Neural cell (in vitro differentiated cells): ENCODE data around the gene CHORDC1. TPM values are rescaled to one million over a fixed set of nuclear protein-coding genes. Genes with fewer than 3 reads are reported as not detected.

Experiments
- H2AFZ ChIP-seq: fragments of 200-600, 300-800 bp; sonication (generic), shearing (Covaris generic); 2 replicates; pipeline ENCODE4 v1.6.0; 2014; ENCODE audit warnings: low read depth, mild to moderate bottlenecking, antibody characterized with exemption, low read length, moderate library complexity
- H3F3A ChIP-seq: fragments of 200-600 bp; shearing (Covaris generic); 2 replicates; pipeline ENCODE4 v1.6.1; 2016; ENCODE audit warnings: mild to moderate bottlenecking, moderate library complexity, mixed read lengths, antibody characterized with exemption, low read length; ENCODE audit not compliant: insufficient read depth, poor library complexity, severe bottlenecking
- H3K27ac ChIP-seq: fragments of 200-600, 300-800 bp; sonication (generic), shearing (Covaris generic); 2 replicates; pipeline ENCODE4 v1.5.1; 2014; ENCODE audit warnings: mild to moderate bottlenecking, low read length, moderate library complexity
- H3K27me3 ChIP-seq: fragments of 300-800, 200-600 bp; sonication (generic), shearing (Covaris generic); 2 replicates; pipeline ENCODE4 v1.6.0; 2014; ENCODE audit warnings: mild to moderate bottlenecking, low read depth, low read length, moderate library complexity; ENCODE audit not compliant: insufficient read depth
- H3K36me3 ChIP-seq: fragments of 300-800, 200-600 bp; sonication (generic), shearing (Covaris generic); 2 replicates; pipeline ENCODE4 v1.5.1; 2014; ENCODE audit warnings: mild to moderate bottlenecking, antibody characterized with exemption, low read length, moderate library complexity; ENCODE audit not compliant: insufficient read depth
- H3K4me2 ChIP-seq: fragments of 300-800, 200-600 bp; sonication (generic), shearing (Covaris generic); 2 replicates; pipeline ENCODE4 v1.6.0; 2014; ENCODE audit warnings: mild to moderate bottlenecking, low read length
- H3K4me3 ChIP-seq: fragments of 300-800, 200-600 bp; sonication (generic), shearing (Covaris generic); 2 replicates; pipeline ENCODE4 v1.5.1; 2014; ENCODE audit warnings: mild to moderate bottlenecking, low read length, moderate library complexity
- H3K79me2 ChIP-seq: fragments of 200-600 bp; shearing (Covaris generic); replicated peaks from 2 replicates; pipeline ENCODE4 v1.6.0; 2014; ENCODE audit warnings: mild to moderate bottlenecking, low read length, moderate library complexity; ENCODE audit not compliant: insufficient read depth
- H3K9ac ChIP-seq: fragments of 300-800, 200-600 bp; sonication (generic), shearing (Covaris generic); 2 replicates; pipeline ENCODE4 v1.6.1; 2016; ENCODE audit warnings: mild to moderate bottlenecking, low read length, mixed read lengths
- H3K9me2 ChIP-seq: fragments of 200-600 bp; shearing (Covaris generic); 2 replicates; pipeline ENCODE4 v1.6.1; 2016; ENCODE audit warnings: mild to moderate bottlenecking, low read length, mixed read lengths; ENCODE audit not compliant: insufficient read depth
- H3K9me3 ChIP-seq: fragments of 200-600, 300-800 bp; sonication (generic), shearing (Covaris generic); 2 replicates; pipeline ENCODE4 v1.6.1; 2016; ENCODE audit warnings: mild to moderate bottlenecking, mixed run types, low read length, moderate library complexity, mixed read lengths
- H4K20me1 ChIP-seq: fragments of 200-600 bp; shearing (Covaris generic); 2 replicates; pipeline ENCODE4 v1.6.1; 2016; ENCODE audit warnings: mild to moderate bottlenecking, mixed run types; ENCODE audit not compliant: insufficient read depth
- CTCF ChIP-seq: fragments of 450-650 bp; IDR thresholded peaks from 2 replicates; pipeline ENCODE4 v1.5.1; 2014; ENCODE audit warnings: antibody characterized with exemption, mild to moderate bottlenecking, moderate library complexity; ENCODE audit not compliant: poor library complexity, severe bottlenecking
- EP300 ChIP-seq: fragments of 450-650 bp; conservative IDR thresholded peaks from 2 replicates; pipeline ENCODE4 v1.6.1; 2014; ENCODE audit warnings: antibody characterized with exemption, mild to moderate bottlenecking, moderate library complexity; ENCODE audit not compliant: poor library complexity, severe bottlenecking
- EZH2 ChIP-seq: fragments of 200-600, 300-800 bp; shearing (Covaris generic), sonication (generic); IDR thresholded peaks from 2 replicates; pipeline ENCODE4 v1.6.1; 2014; ENCODE audit warnings: antibody characterized with exemption, low read length, borderline replicate concordance, mild to moderate bottlenecking; ENCODE audit not compliant: insufficient read depth, poor library complexity, severe bottlenecking
- MXI1 ChIP-seq: fragments of 450-650 bp; conservative IDR thresholded peaks from 2 replicates; pipeline ENCODE4 v1.6.1; 2014; ENCODE audit warnings: antibody characterized with exemption, mild to moderate bottlenecking; ENCODE audit not compliant: poor library complexity, severe bottlenecking
- POLR2AphosphoS5 ChIP-seq: IDR thresholded peaks from 2 replicates; pipeline ENCODE4 v1.6.1; 2012
- RAD21 ChIP-seq: fragments of 450-650 bp; conservative IDR thresholded peaks from 2 replicates; pipeline ENCODE4 v1.6.1; 2014; ENCODE audit warnings: antibody characterized with exemption, mild to moderate bottlenecking, moderate library complexity
- REST ChIP-seq: IDR thresholded peaks from 2 replicates; pipeline ENCODE4 v1.6.1; 2012; ENCODE audit warnings: borderline replicate concordance
- SMC3 ChIP-seq: fragments of 450-650 bp; conservative IDR thresholded peaks from 2 replicates; pipeline ENCODE4 v1.6.1; 2014; ENCODE audit warnings: antibody characterized with exemption, mild to moderate bottlenecking, moderate library complexity; ENCODE audit not compliant: poor library complexity
- TAF1 ChIP-seq: IDR thresholded peaks from 2 replicates; pipeline ENCODE4 v1.6.1; 2012; ENCODE audit warnings: low read depth
- polyA plus RNA-seq: library from polyadenylated mRNA; depleted of rRNA; stranded (reverse); fragments of >200 nt; gene quantifications from 2 replicates; pipeline ENCODE4 v1.2.3, GENCODE V29; 2014

The CHORDC1 gene
- polyA plus RNA-seq, 1 donor from 2014 or later = 63.9 TPM

- peaks cover 49% of the 10 kb centered on the region for H3K79me2 ChIP-seq
- no peaks in the 10 kb centered on the region for H3F3A ChIP-seq
- peak overlapping the region; percentile 82 for H3K9ac ChIP-seq
- peak overlapping the region; percentile 72 for H3K4me2 ChIP-seq
- H4K20me1 ChIP-seq = no peaks in the 10 kb centered on the region
- no peaks in the 10 kb centered on the region for H3K27me3 ChIP-seq
- H2AFZ ChIP-seq = no peak overlapping the region
- H3K36me3 ChIP-seq = no peaks in the 10 kb centered on the region
- H3K9me3 ChIP-seq = no peaks in the 10 kb centered on the region
- peak overlapping the region; percentile 79 for H3K27ac ChIP-seq
- no peaks in the 10 kb centered on the region for H3K9me2 ChIP-seq
- H3K4me3 ChIP-seq = peak overlapping the region; percentile 76
- TF ChIP-seq SMC3 (no peak), EP300 (no peak), RAD21 (no peak), TAF1 (no peak), CTCF (no peak), POLR2AphosphoS5 (no peak), REST (no peak), EZH2 (no peak), MXI1 (no peak)
Observed at GRCh38 chr11:90221803-90222458, 918 bp downstream of the CHORDC1 start.

- no peaks in the 10 kb centered on the region for H3K36me3 ChIP-seq
- H3K4me3 ChIP-seq = peak overlapping the region; percentile 76
- no peak for TF ChIP-seq REST
- no peak for TF ChIP-seq POLR2AphosphoS5
- TF ChIP-seq EZH2 = no peak
- TF ChIP-seq SMC3 = no peak
- no peak for TF ChIP-seq RAD21
- no peak for TF ChIP-seq TAF1
- TF ChIP-seq MXI1 = no peak
- TF ChIP-seq CTCF = no peak
- TF ChIP-seq EP300 = no peak
- no peaks in the 10 kb centered on the region for H4K20me1 ChIP-seq
- no peaks in the 10 kb centered on the region for H3K9me2 ChIP-seq
- no peak overlapping the region for H2AFZ ChIP-seq
- no peak overlapping the region for H3K4me2 ChIP-seq
- H3K9ac ChIP-seq = no peak overlapping the region
- no peaks in the 10 kb centered on the region for H3F3A ChIP-seq
- H3K27ac ChIP-seq = no peak overlapping the region
- H3K9me3 ChIP-seq = no peaks in the 10 kb centered on the region
- H3K27me3 ChIP-seq = no peaks in the 10 kb centered on the region
- H3K79me2 ChIP-seq = peaks cover 56% of the 10 kb centered on the region
Observed at GRCh38 chr11:90220391-90220790, 2.5 kb downstream of the CHORDC1 start.
